NCI-H2196 (cell line): ENCODE data around the gene CHMP2A.

Experiments used
- DNase-seq: peaks from one replicate; lab custom pipeline; 2025; ENCODE audit not compliant: unreplicated experiment; lab: John Stamatoyannopoulos, UW

CHMP2A gene

DNA sequence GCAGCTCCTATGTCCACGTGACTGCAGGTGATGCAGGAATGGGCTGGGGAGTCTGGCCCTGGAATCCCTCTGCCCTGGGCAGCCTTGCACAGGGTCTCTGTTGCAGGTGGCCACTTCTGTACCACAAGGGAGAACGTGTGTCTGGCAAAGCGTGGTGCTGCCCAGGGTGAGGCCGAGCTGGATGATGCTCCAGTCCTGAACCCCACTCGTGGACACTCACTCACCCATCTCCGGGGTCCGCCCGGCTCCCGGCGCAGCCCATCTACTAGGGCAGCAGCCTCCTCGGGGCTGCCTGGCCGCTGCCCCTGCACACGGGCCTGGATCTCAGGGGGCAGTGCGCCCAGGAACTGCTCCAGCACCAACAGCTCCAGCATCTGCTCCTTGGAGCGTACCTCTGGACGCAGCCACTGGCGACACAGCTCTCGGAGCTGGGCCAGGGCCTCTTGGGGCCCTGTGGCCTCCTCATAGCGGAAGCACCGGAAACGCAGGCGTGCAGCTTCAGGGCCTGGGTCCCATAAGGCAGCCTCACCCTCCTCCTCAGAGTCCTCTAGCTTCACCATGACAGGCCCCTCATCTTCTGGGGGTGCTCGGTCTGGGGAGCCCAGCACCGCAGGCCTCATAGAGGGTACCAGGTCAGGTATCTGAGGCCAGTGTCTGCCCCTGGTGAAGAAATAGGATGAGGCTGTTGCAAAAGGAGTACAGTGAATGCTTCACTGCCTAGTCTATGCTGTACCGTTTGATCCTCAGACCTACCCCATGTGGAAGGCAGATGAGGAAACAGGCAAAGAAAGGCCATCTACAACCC, 16.1 kb upstream of the CHMP2A start:
- DNase-seq = no peak

DNA sequence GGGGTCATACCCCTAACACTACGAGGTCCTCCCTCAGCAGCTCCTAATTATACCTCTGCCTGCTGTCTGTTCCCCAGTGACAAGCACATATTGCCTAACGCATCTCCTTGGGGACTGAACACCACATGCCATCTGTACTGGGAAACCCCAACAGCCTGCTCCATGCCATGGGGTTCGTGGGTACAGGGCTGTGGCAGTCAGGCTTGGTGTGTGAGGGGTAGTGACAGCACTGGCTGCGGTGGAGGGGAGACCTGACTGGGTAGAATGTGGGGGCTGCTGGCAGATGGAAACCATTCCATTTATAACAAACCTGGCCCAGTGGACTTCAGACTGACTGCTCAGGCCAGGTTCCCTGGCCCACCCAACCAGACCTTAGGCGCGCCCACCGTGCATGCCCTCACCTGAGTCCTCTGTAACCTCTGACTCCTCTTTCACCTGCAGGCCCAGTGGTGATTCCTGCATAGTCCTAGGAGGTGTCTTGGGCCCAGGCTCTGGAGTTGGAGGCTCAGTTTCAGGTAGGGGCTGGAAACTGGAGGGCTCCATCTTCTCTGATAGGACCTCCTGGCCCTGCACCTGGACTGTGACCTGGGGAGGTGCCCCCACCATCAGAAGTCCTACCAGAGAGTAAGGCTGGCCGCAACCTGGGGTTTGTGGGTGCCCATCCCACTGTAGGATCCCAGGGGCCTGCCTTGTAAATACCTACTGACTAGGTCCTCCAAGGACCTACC, 15.2 kb upstream of the CHMP2A start:
- DNase-seq = no peak

DNA sequence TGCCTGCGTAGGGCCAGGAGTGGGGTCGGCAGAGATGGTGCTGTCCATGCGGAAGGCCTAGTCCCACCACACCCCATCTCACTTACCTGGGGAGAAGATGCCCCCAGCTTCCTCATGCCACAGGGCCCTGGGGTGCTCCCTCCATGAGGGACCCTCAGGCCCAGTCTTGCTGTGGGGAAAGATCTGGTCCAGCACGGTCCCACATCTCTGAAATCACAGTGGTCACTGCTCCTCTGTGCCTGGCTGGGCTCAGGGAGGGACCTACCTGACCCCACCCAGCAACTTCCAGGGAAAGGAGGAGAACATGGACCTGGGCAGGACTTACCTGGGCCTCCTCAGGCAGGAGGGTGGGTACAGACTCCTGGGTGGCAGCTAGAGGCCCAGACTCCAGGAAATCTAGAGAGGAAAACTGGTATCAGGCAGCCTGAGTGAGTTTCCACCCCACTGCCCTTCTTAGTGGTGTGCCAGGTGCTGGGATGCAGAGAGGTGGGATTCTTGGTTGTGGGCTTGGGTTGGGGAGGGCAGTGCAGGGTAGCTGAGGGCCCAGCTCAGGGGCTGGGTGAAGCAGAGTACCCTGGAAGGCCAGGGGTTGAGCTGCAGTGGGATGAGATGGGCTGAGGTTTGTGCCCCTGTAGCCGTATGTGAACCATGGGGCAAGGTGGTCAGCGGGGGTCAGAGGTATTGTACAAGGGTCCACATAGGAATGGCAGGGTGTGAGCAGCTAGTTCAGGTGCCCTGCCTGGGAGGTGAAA, 14.5 kb upstream of the CHMP2A start:
- no peak for DNase-seq

DNA sequence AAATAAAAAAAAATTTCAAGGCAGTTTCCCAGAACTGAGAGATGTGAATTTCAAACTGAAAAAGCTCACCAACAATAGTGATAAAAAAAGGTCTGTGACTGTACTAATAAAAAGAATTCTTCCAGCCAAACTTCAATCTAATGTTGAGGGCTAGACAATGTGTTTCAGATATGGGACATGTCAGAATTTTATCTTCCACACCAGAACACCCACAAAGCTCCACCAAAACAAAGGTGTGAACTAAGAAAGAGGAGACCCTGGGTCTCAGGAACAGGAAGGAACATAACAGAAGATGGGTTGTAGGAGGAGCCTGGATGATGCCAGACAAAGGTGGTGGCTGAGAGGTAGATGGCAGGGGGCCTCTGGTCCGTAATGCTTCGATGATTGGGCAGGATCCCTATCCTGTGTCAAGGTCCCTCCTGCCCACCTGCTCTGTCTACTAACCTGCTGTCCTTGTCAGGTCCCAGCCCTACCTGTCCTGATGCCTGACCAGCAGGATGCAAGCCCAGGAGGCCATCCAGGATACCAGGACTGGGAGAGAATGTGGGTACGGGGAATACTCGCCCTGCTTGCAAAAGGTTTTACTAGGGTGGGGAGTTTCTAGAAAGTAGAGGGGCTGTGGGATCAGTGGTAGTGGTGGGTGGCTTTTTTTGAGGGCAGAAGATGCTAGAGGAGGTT, 13.7 kb upstream of the CHMP2A start:
- no peak for DNase-seq

DNA sequence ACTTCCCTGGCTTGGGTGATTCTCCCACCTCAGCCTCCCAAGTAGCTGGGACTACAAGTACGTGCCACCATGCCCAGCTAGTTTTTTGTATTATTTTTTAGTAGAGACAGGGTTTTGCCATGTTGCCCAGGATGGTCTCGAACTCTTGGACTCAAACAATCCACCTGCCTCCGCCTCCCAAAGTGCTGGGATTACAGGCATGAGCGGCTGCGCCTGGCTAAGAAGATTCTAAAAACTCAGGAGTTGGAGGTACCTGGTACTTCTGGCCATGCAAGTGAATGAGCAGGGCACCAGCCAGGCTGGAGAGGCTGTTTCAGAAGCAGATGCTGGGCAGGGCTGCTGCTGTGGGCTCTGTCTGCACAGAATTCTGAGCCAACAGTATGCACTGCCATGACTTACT, 12.1 kb upstream of the CHMP2A start:
- DNase-seq = no peak

DNA sequence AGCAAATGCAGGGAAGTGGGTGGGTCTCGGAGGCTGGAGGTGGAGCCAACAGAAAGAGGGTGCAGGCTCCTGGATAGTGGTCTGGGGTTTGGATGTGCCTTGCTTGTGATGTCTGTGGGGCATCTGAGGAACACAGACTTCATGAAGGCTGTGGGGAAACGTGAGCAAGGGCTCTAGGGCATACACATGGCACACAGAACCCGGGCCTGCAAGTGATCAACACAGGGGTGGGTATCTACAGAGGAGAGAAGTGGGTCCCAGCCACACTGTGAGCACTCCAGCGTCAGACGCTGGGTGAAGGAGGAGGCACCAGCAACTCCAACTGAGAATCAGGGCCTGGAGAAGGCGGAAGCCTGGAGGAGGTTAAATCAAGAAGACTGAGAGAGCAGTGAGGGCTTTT, 8.9 kb upstream of the CHMP2A start:
- DNase-seq = no peak

DNA sequence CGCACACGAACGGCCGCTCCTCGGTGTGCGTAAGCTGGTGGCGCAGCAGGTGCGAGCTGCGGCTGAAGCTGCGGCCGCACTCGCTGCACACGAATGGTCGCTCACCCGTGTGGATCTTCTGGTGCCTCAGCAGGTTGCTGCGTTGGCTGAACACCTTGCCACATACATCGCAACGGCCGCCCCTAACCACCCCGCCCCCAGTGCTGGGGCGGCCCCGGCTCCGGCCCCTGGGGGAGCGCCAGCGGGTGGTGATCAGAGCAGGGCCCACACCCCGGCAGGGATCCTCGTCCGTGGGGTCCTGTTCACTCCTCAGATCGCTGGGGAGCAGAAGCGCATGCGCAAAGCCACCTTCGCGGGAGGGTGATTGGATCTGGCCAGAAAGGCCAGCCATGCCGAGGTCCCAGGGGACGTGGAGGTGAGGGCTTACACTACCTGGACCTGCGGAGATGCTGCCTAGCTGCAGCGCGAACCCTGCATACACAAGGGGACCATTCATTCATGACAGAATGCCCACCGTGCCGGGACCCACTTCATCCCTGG, 8.2 kb upstream of the CHMP2A start:
- DNase-seq = no peak

DNA sequence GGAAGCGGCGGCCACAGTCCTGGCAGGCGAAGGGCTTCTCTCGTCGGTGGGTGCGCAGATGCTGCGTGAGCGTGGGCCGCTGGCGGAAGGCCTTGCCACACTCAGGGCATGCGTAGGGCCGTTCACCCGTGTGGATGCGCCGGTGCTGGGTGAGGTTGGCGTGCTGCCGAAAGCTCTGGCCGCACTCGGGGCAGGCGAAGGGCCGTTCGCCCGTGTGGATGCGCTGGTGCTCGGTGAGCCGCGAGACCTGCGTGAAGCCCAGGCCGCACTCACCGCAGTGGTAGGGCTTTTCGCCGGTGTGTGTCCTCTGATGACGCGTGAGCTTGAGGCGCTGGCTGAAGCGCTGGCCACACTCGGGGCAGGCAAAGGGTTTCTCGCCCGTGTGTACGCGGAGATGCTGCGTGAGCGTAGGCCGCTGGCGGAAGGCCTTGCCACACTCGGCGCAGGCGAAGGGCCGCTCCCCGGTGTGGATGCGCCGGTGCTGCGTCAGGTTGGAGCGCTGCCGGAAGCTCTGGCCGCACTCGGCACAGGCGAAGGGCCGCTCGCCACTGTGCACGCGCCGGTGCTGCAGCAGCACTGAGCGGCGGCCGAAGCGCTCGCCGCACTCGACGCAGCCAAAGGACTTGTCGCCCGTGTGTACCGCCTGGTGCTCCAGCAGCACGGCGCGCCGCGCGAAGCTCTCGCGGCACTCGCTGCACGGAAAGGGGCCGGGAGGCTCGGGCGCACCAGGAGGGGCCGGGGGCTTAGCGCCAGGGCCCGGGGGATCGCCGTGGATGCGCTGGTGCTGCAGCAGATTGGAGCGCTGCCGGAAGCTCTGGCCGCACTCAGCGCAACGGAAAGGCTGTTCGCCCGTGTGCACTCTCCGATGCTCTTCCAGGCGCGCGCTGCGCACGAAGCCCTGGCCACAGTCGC, 7.5 kb upstream of the CHMP2A start:
- DNase-seq = no peak

DNA sequence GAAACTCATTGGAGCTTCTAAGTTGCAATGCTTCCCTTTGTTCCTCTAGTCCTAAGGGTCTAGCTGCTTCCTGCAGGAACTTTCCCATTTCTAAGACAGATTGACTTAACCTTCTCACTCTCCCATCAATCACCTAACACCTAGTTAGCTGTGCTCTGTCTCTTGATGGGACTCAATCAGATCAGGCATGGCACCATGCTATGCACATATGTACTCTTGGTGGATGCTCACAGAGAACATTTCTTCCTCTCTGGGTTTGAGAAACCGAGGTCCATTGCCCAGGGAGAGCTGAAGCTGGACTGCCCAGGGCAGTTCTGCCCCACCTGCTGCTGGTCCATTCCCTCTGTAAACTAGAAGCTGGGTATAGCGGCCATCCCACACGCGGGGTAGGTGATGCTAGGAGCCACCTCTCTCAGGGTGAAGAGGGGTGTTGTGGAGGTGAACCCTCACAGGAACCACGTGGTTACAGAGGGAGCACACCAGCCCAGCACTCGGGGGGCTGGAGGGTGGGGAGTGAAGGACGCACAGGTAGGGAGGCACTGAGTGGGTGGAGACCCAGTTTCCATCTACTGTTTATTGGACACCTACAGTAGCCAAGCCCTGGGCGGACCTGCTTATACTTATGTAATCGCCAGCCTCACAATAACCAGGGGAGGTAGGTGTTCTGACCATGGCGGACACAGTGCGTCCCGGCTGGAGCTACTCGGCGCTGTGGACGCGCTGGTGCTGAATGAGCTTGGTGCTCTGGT, 6.6 kb upstream of the CHMP2A start:
- no peak for DNase-seq

DNA sequence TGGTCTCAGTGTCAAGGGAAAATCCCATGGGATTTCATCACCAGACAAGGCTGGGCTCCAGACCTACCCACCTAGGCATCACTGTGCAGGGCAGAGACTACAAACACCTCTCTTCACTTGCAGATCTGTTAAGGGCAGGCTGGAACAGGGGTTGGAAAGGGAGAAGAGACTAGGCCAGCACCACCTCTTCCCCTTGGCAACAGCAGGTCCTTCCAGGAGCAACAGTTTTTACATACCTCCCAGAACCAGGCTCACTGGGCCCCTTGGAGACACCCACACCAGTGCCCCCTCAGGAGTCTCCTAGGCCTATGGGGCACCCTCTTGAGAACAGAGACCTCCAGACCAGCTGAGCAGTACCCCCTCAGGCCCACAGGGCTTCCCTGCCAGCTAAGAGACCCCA, 6.0 kb upstream of the CHMP2A start:
- DNase-seq = no peak

DNA sequence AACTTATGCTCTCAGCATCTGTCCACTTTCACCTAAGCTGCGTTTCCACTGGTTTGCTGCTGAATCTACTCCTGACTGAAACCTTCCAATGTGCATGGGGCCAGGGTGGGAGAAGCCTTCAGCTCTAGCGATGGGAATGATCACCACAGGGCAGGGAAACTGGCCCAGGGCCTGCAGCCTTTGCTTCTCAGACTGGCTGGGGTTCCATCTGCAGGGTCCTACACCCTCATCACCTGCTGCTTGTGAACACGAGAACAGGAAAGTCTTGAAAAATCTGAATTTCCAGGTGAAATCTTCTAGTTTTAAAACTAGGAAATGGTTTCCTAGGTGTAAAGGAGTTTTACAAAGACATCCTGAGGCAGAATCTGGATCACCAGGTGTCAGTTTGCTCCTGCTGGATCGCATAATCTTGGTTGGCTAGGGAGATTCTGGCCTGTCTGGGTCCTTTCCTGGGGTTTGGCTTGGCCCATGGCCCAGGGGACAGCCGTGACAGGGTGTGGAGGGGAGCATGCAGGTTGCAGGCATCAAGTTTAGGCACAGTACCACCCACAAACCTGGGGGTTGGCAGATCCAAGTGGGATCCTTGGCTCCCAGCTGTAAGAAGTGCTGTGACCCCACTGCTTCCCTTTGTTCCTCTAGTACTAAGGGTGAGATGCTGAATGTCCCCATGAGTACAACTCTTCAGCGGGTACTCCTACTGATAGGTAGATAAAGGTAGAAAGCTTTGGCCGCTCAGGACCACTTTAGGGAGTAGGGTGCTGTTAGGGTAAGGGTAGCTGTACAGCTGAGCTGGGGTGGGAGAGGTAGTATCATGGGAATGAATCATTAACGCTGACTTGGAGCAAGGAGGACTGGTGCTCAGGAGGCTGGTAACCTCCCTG, 5.3 kb upstream of the CHMP2A start:
- no peak for DNase-seq

DNA sequence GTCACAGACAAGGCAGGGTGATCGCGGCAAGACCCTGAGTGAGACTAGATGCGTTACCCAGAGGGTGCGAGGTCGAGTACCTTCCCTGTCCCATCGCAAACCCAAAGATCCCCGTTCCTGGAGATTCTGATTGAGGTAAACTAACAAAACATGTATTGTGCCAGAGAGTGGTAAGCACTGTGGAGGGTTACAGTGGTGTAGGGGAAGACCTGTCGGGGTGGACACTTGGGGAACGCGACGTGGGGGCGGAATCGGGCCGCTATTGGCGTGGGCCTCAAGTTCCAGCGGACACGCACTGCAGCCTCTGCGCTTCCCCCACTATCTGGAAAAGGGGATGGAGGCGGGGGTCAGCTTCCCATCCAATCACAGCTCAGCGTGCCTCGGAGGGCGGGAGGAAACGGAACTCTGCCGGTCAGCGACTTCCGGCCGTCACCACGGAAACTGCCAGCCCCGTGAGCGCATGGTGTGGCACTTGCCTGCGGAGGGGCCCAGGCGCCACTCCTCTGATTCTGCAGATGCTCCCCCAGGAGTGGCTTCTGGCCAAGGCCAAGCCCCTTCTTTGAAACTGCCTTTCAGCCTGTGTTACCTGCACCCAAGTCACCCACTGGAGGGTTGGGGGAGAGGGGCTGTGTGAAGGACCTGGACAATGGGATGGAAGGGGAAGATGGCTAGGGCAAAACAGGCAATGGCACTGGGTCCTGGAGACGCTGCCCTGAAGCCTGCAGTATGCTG, 4.5 kb upstream of the CHMP2A start:
- DNase-seq = no peak

DNA sequence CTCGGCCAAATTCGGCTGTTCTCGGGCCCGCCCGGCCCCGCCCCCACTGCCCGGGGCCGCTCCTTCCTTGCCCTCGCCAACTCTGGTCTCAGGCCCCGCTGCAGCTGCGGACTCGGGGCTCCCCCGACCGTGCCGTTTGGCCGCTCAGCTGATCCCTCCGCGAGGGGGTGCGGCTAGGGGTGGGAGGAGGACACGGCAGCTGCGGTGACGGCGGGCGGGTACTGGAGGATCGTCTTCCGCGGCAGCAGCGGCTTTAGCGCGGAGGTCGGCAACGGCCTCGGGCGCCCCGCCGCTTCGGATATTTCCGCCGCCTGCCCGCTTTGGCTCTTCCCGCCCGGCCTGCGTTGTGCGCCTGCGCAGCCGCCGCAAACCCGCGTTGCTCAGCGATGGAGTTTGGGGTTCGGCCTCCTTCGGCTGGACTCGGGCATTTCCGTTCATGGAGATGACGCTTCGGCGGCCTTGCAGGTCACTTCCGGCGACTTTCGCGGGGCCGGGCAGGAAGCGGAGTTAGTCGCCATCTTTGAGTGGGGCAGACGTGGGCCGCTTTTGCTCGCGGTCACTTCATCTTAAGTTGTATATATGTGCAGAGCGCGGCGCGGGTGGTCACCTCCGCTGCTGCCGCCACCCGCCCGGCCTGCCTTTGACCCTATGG, 3.8 kb upstream of the CHMP2A start:
- no peak for DNase-seq

DNA sequence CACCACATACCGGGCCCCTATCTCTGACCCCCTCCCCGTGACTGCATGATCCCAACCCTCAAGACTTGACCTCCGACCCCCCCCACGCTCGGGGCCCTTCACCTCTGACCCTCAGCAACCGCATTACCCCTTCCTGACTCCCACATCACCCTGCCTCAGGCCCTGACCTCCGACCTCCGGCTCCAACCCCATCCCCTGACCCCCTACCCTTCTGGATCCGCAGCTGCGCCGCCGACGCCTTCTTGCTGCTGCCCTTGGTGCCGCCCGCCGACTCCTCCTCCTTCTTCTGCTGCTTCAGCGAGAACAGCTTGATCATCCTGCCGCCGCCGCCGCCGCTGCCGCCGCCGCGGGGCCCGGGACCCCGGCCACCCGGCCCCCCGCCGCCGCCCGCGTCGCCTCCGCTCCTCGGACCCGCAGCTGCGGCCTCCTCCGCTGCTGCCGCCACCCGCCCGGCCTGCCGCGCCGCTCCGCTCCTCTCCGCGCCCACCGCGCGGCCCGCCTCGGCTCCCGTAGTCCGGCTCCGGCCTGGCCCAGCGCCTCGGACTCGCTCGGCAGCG, 3.2 kb upstream of the CHMP2A start, which contains the start of gene UBE2M:
Gene UBE2M (minus strand): TSS at position 546 of the 557 bp plus-strand sequence. CDS start 230 bp downstream, at position 316.
- DNase-seq = no peak

DNA sequence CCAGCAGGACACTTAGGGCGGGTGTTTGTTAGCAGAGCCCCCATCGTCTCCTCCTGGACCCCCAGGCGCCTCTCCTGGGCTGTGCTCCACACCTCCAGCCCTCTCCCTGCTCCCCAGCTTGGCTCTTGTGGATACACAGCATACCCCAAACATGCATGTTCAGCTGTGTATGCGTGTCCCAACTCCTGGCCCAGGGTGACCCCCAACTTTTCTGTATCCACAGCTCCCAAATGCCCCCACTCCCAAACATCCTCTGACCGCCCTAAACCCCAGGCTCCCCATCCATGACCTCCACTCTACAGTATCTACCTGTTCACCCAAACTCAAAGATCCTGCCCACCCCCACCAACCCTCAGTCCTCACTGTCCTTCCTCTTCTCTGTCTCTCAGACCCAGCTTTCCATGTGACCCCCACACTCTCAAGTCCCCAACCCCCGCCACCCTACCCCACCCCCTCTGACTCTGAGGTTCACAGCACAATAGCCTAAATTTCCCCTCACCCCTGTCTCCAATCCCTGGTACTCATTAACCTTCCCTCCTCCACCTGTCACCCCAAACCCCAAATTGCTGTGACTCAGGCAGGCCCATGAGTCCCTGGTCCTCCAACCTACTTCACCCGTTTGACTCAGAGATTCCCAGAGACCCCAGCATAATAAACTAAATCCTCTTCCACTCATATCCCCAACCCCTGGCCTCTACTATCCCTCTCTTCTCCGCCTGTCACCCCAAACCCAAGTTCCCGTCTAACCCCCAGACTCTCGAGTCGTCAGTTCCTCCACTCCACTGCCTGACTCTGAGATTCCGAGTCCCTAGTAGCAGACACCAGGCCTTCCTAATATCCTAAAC, 2.5 kb upstream of the CHMP2A start:
- DNase-seq = no peak
